ENCODE data around the gene ZNF716.
"Not testable (repeated sequence)": the region's sequence is repeated elsewhere in the genome, so short reads cannot be mapped to it uniquely, and the experiment has no call there.

Gene ZNF716

GRCh38 chr7:57426629-57427003, 23.4 kb upstream of the ZNF716 start:
- no peak for DNase-seq

- no peak for DNase-seq
Measured at GRCh38 chr7:57427146-57427545, 22.8 kb upstream of the ZNF716 start.

GRCh38 chr7:57427594-57427993, 22.4 kb upstream of the ZNF716 start:
- no peak for DNase-seq

- no peak for DNase-seq
Measured at GRCh38 chr7:57432583-57432982, 17.4 kb upstream of the ZNF716 start.

GRCh38 chr7:57437581-57437980, 12.4 kb upstream of the ZNF716 start:
- DNase-seq = no peak

- DNase-seq = no peak
Measured at GRCh38 chr7:57438244-57438643, 11.7 kb upstream of the ZNF716 start.

GRCh38 chr7:57443567-57443966, 6.4 kb upstream of the ZNF716 start:
- no peak for DNase-seq

GRCh38 chr7:57469186-57469828, 19.3 kb downstream of the ZNF716 start:
- DNase-seq = not testable (repeated sequence)

GRCh38 chr7:57480304-57480703, 30.3 kb downstream of the ZNF716 start:
- not testable (repeated sequence) for DNase-seq

- DNase-seq = not testable (repeated sequence)
Measured at GRCh38 chr7:57485022-57485421, 35.0 kb downstream of the ZNF716 start.

GRCh38 chr7:57487957-57488356, 38.0 kb downstream of the ZNF716 start:
- DNase-seq = no peak

- DNase-seq = not testable (repeated sequence)
Measured at GRCh38 chr7:57495111-57495510, 45.1 kb downstream of the ZNF716 start.

- DNase-seq = no peak
Measured at GRCh38 chr7:57496395-57496794, 46.4 kb downstream of the ZNF716 start.

GRCh38 chr7:57505176-57505575, 55.2 kb downstream of the ZNF716 start:
- DNase-seq = no peak
